ENCODE data around the gene DOK5.

Gene DOK5

GRCh38 chr20:54524849-54525248 is 49.5 kb downstream of the DOK5 start:
- H3K4me3 ChIP-seq (ENCODE audit: low read depth, low read length): no peak overlapping the region
- TF ChIP-seq CTCF (IDR thresholded peaks at IDR 0.05; ENCODE audit: insufficient read depth, low read depth, low read length, missing control alignments): no peak
- no peak for DNase-seq (ENCODE audit: low read depth)

DNA sequence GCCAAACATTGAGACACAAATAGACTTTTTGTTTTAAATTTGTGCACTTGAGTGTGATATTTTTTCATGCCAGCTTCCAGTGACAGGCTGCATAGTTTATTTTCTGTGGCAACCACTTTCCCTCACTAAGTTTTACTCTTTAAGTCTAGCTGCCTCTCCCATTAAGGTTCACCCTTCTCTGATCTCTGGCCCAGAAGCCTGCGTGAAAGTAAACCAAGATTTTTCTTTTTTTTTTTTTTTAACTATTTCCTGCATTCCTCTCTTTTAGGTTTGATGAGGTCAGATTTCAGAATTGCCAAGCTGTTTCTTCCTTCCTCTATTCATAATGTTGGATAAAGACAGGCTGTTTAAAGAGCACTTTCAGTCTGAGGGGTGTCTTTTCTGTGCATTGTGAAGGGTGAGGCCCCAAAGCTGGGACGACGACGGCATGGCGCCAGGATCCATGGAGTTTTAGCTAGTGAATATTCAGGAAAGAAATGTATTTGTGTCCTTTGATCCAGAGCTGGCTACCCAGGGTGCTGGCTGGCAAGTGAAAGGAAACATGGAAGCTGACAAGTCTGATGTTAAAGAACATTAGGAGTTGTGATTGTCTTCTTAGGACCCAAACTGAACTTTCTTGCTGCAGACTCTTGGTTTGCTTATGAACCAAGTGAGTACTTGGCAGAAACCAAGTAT is 50.7 kb downstream of the DOK5 start:
- H3K4me3 ChIP-seq (ENCODE audit: low read depth, low read length): no peak overlapping the region
- no peak for TF ChIP-seq CTCF (IDR thresholded peaks at IDR 0.05; ENCODE audit: insufficient read depth, low read depth, low read length, missing control alignments)
- DNase-seq (ENCODE audit: low read depth): no peak

- no peak overlapping the region for H3K4me3 ChIP-seq (ENCODE audit: low read depth, low read length)
- TF ChIP-seq CTCF (IDR thresholded peaks at IDR 0.05; ENCODE audit: insufficient read depth, low read depth, low read length, missing control alignments): no peak
- DNase-seq (ENCODE audit: low read depth): no peak
Measured at GRCh38 chr20:54526801-54527200, 51.4 kb downstream of the DOK5 start.

GRCh38 chr20:54532573-54532972 is 57.2 kb downstream of the DOK5 start:
- TF ChIP-seq CTCF (IDR thresholded peaks at IDR 0.05; ENCODE audit: insufficient read depth, low read depth, low read length, missing control alignments): no peak
- no peak for DNase-seq (ENCODE audit: low read depth)
- H3K4me3 ChIP-seq (ENCODE audit: low read depth, low read length): no peak overlapping the region

GRCh38 chr20:54534101-54534500 is 58.7 kb downstream of the DOK5 start:
- no peak for DNase-seq (ENCODE audit: low read depth)
- H3K4me3 ChIP-seq (ENCODE audit: low read depth, low read length): no peak overlapping the region
- no peak for TF ChIP-seq CTCF (IDR thresholded peaks at IDR 0.05; ENCODE audit: insufficient read depth, low read depth, low read length, missing control alignments)

- TF ChIP-seq CTCF (IDR thresholded peaks at IDR 0.05; ENCODE audit: insufficient read depth, low read depth, low read length, missing control alignments): no peak
- no peak for DNase-seq (ENCODE audit: low read depth)
- H3K4me3 ChIP-seq (ENCODE audit: low read depth, low read length): no peak overlapping the region
Measured at GRCh38 chr20:54535033-54535432, 59.6 kb downstream of the DOK5 start.

DNA sequence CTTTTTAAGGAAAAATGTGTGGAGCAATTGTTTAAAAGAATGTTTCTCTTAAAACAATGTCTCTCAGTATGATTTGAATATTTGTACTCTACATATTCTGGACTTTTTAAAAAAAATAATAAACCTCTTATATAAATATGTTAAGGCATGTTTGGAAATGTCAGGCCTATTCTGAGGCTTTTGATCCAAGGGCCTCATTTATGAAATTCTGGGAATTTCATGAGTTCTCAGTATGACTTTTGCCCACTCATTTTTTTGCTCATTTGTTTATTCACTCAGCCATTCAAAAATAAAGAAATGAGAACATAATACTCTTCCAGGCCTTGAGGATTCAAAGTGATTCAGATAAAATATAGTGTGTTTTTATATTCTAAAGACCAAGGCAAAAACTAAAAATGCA is 60.4 kb downstream of the DOK5 start:
- no peak overlapping the region for H3K4me3 ChIP-seq (ENCODE audit: low read depth, low read length)
- DNase-seq (ENCODE audit: low read depth): no peak
- no peak for TF ChIP-seq CTCF (IDR thresholded peaks at IDR 0.05; ENCODE audit: insufficient read depth, low read depth, low read length, missing control alignments)
